ENCODE results near the gene CHMP1B.

DNA sequence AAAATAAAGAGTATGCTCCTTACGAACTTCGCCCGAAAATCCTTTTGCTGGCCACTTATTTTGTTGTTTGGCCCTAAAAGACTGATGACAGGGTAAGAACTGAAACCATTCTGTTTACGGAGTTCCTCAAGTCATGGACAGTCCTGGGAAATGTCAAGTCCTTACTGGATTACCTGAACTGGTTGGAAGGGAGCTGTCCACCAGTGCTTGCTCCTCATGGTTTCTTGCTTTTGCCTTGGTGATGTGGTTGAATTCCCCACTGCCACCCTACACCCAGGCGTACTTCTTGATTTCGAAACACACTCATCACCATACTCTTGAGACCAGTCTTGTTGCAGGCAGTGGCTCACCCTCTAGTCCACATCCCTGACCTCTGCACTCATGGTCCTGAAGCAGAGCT, 49.1 kb upstream of the CHMP1B start:
- TF ChIP-seq LEF1 (IDR thresholded peaks at IDR 0.05; ENCODE audit: borderline replicate concordance): no peak
- TF ChIP-seq ELF4 (IDR thresholded peaks at IDR 0.05): no peak
- TF ChIP-seq, protein P1, sequence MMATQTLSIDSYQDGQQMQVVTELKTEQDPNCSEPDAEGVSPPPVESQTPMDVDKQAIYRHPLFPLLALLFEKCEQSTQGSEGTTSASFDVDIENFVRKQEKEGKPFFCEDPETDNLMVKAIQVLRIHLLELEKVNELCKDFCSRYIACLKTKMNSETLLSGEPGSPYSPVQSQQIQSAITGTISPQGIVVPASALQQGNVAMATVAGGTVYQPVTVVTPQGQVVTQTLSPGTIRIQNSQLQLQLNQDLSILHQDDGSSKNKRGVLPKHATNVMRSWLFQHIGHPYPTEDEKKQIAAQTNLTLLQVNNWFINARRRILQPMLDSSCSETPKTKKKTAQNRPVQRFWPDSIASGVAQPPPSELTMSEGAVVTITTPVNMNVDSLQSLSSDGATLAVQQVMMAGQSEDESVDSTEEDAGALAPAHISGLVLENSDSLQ (IDR thresholded peaks at IDR 0.05): no peak
- TF ChIP-seq SUZ12 (IDR thresholded peaks at IDR 0.05): no peak
- no peak for TF ChIP-seq FOXM1 (IDR thresholded peaks at IDR 0.05; ENCODE audit: borderline replicate concordance)
- no peak for TF ChIP-seq TARDBP (IDR thresholded peaks at IDR 0.05)
- no peak for TF ChIP-seq L3MBTL2 (conservative IDR thresholded peaks at IDR 0.05)
- no peak for TF ChIP-seq BHLHE40 (IDR thresholded peaks at IDR 0.05; ENCODE audit: borderline replicate concordance)
- no peak for TF ChIP-seq ZNF384 (IDR thresholded peaks at IDR 0.05)
- TF ChIP-seq FOXA1 (IDR thresholded peaks at IDR 0.05): no peak
- TF ChIP-seq NFRKB (IDR thresholded peaks at IDR 0.05): no peak

Measured in HEK293T (cell line).